GM18505 (cell line): ENCODE measurements around the gene RABAC1.
A peak's percentile ranks its signal among the peaks of the same experiment; 100 is the strongest.

ENCODE experiments used
- ATAC-seq: cut with Tn5 transposase; IDR thresholded peaks from one replicate; pipeline ENCODE4 v1.9.1; 2021; ENCODE audit not compliant: unreplicated experiment
- POLR2A ChIP-seq: IDR thresholded peaks from 4 replicates; pipeline ENCODE4 v1.6.1; 2011; ENCODE audit warnings: borderline replicate concordance; ENCODE audit not compliant: insufficient read depth, insufficient read length; ENCODE audit errors: extremely low read depth

The RABAC1 gene

DNA sequence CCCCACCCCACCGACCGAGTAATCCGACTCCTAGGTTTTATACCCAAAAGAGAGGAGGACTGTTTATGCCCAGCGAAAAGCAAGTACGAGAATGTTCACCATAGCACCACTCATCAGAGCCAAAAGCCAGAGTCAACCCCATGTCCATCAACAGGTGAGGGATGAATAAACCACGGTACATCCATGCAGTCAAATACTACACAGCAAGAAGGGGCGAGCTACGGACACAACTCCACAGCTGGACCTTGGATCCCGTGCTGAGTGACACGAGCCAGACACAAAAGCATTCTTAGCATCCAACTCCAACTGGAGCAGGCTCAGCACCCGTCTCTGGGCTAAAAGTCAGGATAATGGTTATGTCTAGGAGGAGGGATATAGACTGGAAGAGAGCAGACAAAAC, 12.2 kb upstream of the RABAC1 start:
- TF ChIP-seq POLR2A, result no peak
- no peak for ATAC-seq

DNA sequence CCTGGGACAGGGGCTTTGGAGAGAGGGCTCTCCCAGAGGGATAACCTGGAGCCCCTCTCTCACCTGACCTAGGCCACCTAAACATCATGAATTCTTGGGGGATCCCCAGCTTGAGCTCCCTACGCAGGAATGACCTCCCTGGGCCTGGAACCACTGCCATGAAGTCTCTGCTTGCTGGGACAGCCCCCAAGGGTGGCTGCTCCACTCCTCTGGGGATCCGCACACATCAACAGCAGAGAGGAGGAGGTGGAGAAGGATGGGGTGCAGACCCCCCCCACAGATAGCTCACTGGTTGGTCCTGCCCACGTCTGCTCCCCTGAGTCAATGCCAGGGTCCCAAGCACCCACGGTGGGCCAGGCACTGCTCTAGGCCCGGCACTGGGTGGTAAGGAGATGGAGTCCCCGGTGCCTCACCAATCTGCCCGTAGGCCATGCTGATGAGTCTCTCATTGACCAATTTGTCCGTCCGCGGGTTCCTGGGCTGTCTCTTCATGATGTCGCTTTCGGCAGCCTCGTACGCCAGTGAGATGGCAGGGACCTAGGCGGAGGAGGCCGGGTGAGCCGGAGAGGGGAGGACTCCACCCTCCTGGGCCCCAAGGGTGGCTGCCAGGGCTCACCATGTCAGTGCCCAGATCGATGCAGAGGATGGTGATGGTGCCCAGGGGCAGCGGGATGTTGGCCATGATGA, 10.8 kb upstream of the RABAC1 start:
- ATAC-seq, result no peak
- no peak for TF ChIP-seq POLR2A

DNA sequence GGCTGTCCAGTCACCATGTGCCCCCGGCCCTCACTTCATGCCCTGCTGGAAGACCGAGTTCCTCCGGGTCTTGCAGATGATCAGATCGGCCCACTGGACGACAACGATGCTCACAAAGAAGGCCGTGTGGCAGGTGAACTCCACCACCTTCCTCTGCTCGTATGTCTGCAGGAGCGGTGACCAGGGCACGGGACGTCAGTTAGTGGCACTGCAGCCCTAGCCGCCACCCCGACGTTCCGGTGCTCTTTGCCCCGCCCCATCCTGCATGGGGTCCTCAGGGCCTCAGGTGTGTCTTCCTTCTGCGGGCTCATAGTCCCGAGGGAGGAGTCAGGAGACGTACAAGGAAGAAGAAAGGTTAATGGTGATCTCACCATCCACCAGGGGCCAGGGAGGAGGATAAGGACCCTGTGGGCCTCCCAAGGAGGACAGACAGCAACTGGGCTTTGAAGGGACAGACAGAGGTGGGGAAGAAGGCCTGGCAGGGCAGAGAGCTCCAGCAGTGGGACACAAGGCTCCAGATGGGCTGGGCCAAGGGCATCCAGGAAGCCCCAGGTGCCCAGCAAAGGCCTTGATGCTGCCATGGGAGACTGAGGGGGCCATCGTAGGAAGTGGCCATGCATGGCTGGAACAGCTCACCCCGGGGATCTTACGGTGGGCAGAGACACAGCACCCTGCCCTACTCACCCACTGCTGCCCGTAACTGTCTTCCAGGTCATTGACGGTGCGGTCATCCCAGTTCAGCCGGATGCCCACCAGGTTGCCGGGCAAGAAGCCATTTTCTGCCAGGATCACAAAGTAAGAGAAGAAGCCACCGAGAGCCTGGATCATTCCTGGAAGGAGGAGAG, 9.9 kb upstream of the RABAC1 start:
- no peak for TF ChIP-seq POLR2A
- ATAC-seq, result no peak

DNA sequence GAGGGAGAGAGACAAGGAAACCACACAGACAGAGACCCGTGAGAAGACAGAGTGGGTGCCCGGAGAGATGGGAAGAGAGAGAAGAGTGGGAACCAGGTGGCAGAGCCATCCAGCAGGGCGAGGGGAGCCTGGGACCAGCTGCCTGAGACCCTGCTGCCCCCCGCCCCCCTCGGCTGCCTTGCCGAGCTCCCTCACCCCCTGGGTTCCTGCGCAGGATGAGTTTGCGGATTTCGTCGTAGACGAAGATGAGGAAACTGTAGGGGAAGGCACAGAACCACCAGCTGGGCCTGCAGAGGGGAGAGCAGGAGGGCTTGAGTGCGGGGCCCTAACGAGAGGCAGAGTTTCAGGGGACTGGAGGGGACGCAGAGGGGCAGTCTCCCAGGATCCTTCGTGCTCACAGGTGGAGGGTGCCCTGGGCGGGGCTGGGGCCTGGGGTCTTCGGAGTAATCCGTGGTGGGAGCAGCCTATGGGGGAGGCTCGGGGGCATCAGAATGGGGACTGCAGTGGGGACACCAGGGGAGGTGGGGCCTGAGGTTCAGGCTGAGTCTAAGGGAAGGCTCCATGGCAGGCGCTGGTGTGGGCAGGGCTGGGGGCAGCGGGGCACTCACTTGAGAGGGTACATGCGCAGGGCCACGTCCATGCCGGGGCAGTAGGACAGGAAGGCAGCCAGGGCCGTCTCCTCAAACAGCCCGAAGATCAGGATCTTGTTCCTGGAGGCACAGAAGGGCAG, 8.1 kb upstream of the RABAC1 start:
- no peak for TF ChIP-seq POLR2A
- no peak for ATAC-seq

- ATAC-seq, result no peak
- no peak for TF ChIP-seq POLR2A
These were observed 6.0 kb upstream of the RABAC1 start for GRCh38 chr19:41965106-41965505.

DNA sequence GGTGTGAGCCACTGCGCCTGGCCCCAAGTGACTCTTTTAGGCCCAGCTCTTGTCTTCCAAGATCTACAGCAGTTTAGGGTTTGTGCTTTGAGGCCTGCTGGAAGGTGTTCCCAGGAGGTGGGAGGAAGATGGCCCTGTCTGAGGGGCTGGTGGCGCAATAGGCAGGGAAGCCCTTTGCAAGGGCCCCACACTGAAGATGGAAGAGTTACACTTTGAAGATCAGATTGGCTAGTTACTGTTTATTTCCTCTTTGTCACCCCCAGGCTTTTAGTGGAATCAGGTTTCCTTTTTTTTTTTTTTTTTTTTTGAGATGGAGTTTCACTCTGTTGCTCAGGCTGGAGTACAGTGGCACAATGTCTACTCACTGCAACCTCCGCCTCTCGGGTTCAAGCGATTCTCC, 1.9 kb upstream of the RABAC1 start:
- no peak for ATAC-seq
- no peak for TF ChIP-seq POLR2A

GRCh38 chr19:41958367-41959055, 610 bp downstream of the RABAC1 start:
- peak; percentile 35 for ATAC-seq
- peak; percentile 11 for TF ChIP-seq POLR2A

GRCh38 chr19:41957838-41958366, 1.2 kb downstream of the RABAC1 start:
- TF ChIP-seq POLR2A, result no peak
- no peak for ATAC-seq

DNA sequence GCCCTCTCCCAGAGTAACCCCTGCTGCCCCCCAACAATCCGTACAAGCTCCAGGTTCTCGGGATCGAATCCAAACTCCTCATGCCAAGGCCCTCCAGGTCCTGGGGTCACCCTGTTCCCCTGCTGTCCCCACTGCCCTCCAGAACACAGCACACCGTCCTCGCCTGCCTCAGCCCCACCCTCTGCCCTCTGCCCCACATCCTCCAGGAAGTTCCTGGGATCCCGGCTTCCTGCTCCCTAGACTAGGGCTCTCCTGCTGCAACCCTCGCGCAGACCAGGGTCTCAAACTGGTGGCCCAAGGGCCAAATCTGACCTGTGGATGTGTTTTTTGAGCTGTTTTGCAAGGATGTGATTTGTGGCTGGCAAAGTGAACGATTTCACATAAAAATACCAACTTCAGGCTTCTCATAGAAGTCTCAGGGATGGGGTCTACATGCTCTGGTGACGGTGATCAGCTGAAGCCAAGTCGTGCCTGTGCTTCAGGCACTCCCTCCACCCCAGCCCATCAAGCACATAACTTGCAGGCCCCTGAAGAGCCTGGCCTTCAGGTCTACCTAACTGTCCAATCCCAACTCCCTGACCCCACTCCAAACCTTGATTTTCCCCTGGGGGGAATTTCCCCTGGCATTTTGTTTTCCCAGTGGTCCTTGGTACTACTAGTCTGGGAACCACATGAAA, 1.8 kb downstream of the RABAC1 start:
- TF ChIP-seq POLR2A, result no peak
- ATAC-seq, result no peak

GRCh38 chr19:41956621-41957020, 2.5 kb downstream of the RABAC1 start:
- no peak for ATAC-seq

GRCh38 chr19:41955521-41955920, 3.6 kb downstream of the RABAC1 start:
- no peak for ATAC-seq
- no peak for TF ChIP-seq POLR2A

More at GRCh38 chr19:41956621-41957020, 2.5 kb downstream of the RABAC1 start:
- TF ChIP-seq POLR2A, result no peak

DNA sequence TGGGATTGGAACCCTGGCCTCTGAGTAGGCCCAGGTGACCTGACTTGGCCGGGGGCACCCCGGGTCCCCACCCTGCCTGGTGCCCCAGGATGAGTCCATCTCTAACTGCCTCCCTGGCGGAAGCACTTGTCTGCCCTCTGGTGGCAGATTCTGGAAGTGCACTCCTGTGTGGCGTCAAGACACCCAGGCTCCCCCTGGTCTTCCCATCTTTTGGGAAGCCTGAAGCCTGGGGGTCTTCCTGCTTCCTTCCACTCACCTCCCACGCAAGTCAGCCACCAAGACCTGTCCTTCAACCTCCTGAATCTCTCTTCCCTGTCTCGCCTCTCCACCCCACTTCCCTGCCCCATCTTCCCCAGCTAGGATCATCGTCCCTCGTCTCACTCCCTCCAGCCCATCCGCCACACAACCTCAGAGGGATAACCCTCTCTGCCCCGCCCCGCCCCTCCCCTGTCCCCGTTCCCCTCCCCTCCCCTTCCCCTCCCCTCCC, 7.4 kb downstream of the RABAC1 start:
- no peak for ATAC-seq
- no peak for TF ChIP-seq POLR2A
